Hematopoietic multipotent progenitor cell (in vitro differentiated cells): ENCODE data around the gene STRAP. TPM values are rescaled to one million over a fixed set of nuclear protein-coding genes. Genes with fewer than 3 reads are reported as not detected.

ENCODE experiments used
- DNase-seq, 3 donors: peaks; one replicate each; pipeline ENCODE4 v3.0.0-alpha.2; 2011 to 2015; ENCODE audit warnings: low read depth in 2 of 3, low spot score in 2 of 3
- total RNA-seq: library from RNA; depleted of rRNA; stranded (reverse); fragments of >200 nt; gene quantifications from one replicate; pipeline ENCODE4 v1.2.3, GENCODE V29; 2012

The STRAP gene
- total RNA-seq: 29.6 TPM

DNA sequence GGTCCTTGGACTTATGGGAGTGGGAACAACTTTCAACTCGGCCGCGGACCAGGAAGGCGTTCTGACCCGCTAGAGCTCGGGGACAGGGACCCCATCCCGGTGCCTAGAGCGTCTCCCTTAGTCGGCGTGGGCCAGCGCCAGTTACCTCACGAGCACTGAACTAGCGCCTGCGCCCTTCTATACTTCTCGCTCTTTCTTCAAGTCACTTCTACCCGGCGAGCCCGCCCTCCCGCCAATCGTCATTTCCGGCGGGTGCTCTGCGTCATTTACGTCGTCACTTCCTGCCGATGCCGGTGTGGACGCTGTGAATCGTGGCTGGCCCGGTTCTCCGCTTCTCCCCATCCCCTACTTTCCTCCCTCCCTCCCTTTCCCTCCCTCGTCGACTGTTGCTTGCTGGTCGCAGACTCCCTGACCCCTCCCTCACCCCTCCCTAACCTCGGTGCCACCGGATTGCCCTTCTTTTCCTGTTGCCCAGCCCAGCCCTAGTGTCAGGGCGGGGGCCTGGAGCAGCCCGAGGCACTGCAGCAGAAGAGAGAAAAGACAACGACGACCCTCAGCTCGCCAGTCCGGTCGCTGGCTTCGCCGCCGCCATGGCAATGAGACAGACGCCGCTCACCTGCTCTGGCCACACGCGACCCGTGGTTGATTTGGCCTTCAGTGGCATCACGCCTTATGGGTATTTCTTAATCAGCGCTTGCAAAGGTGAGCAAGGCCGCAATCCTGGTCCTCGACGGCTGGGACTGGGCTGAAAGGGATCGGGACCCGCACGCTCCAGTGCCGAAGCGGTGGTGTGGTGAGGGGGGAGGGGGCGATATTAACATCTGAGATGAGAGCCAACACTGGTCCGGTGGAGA lies at the start of gene STRAP:
Gene STRAP, plus strand, starts transcription at position 270 of the 854 bp plus-strand sequence. Its CDS starts 321 bp downstream, at position 591.
- peak; percentile 94 to 98 (median 95) for DNase-seq

DNA sequence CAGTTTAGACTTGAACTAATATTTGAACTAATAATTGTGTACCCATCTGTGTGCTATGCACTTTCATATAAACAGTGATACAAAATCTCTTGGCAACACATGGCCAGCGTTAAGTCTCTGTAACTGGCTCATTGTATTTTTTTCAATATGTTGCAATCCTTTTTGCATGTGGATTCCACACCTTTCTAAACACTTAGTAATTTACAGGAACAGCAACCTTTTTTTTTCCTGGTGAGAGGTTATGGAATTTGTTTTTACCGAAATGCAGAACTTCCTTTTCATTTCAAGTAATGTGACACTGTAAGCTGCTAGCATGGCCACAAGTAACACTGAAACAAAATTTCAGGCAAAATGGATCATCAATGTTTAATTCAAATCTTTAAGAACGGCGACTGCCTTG lies 47.6 kb upstream of the STRAP start:
- DNase-seq: no peak

GRCh38 chr12:15837141-15837790 lies 44.9 kb upstream of the STRAP start:
- DNase-seq: no peak

GRCh38 chr12:15839041-15839440 lies 43.1 kb upstream of the STRAP start:
- DNase-seq: no peak

GRCh38 chr12:15839682-15840081 lies 42.5 kb upstream of the STRAP start:
- DNase-seq: no peak

DNA sequence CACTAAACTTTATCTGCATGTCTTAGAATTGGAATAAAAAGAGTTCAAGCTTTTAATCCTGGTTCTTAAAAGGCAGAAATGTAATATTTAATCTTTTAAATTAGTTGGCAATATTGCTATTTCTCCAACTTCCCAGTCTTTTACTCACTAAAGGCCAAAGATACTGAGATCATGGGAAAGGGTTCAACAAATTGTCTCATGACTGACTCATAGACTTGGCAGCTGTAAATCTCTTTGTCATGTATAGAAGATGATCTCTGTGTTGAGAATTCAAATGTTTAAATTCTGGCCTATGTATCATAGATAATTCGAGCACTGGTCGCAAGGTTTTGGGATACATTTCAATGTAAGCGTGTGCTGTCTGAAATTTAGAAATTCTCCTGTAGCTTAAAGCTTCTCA lies 40.1 kb upstream of the STRAP start:
- DNase-seq: no peak

DNA sequence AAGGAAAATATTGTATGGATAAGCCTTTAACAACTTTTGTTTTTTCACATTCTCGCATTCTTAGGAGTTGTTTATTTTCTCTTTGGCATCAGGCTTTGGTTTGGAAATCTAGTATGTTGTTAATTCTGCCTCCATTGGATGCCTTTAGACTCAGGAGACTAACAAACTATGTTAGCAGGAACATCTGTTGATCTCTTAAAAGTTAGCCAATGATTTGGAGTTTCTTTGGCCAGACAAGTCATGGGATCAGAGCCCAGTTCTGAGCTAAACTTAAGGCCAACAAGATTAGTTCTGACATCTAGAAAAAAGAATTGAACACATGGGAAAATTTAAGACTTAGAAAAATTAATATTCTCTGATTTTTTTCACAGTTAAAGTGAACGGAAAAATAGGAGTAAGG lies 35.3 kb upstream of the STRAP start:
- DNase-seq: no peak

DNA sequence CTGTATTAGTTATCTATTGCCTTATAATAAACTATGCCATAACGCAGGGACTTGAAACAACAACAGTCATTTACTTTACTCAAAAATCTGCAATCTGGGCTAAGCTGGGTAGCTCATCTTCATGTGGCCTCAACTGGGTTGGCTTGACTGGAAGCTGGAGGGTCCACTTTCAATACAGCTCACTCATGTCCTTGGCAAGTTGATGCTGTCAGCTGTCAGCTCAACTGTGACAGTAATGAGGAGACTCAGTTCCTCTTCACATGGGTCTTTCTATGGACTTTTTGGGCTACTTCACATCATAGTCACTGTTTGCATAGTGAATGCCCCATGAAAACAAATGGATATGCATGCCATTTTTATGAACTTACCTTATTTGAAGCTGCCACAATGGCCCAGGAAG lies 33.6 kb upstream of the STRAP start:
- DNase-seq: no peak

DNA sequence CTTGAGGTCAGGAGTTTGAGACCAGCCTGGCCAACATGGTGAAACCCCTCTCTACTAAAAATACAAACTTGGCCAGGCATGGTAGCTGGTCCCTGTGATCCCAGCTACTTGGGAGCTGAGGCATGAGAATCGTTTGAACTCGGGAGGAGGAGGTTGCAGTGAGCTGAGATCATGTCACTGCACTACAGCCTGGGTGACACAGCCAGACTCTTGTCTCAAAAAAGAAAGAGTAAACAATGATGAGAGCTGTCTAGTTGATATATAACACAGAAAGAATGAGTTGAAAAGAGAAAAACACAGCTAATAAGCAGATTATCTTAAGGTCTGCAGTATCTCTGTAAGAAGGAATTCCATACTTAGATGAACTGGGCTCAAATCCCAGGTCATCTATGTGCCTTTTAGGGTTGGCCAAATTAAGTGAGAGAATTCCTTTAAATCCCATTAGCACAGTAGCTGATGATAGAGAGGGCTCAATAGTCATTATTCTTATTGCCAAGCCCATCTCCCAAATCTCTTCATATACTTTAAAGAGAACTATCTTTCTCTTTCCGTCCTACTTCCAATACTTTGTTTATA lies 31.1 kb upstream of the STRAP start:
- DNase-seq: no peak

DNA sequence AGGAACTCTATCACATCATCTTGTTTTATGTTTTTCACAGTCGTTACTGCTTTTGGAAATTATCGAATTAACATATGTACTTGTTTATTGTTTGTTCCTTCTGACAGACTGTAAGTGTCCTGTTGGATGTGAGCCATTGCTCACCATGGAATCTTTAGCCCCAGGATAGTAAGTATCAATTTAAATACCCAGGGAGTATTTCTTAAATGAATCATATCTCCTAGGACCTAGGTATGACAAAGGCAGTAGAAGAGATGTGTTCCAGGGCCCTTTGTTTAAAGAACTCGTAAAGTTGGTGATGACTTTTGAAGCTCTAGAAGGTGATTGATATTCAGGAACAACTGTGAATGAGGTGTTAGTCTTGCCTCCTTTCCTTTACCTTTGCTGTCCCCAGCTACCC lies 30.3 kb upstream of the STRAP start:
- DNase-seq: no peak

DNA sequence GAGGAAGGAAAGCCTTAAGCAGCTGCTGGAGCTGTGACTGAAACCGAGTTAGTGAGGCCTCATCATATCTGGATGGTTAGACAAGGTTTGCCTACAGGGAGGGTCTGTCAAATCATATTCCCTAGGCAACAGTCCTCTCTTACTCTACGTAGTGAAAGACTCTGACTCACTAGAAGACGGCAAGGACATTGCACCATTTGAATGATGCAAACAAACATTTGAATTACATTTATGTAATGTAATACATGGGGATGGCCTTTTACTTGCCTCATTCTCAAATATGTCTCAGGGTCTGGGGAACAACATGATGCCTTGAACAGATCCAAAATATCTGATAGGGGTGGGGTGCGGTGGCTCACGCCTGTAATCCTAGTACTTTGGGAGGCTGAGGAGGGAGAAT lies 29.8 kb upstream of the STRAP start:
- DNase-seq: no peak

DNA sequence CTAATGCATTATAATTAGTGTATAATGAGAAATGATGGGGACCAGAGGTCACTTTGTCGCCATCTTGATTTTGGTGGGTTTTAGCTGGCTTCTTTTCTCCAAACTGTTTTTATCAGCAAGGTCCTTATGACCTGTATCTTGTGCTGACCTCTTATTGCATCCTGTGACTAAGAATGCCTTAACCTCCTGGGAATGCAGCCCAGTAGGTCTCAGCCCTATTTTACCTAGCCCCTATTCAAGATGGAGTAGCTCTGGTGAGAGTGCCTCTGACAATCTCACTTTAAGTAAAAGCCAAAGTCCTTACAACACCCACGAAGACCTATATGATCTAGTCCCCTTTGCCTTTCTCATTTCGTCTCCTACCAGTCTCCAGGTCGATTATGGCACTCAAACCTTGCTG lies 28.3 kb upstream of the STRAP start:
- DNase-seq: no peak

DNA sequence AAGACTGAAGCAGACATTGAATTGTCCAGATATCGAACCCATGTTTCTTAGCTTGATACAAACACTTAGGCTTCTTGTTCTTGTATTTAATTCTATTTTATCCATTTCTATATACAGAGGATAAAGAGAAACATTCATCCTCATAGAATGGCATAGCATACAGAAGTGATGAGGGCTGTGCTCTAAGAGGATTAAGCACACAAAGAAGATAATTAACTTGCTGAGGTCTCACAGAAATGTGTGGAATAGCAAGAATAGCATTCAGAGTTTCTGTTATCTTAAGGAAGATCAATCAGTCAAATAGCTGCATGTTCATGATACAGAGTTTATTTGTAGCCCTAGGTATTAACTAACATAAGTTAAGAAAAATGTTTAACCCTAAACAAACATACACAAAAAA lies 27.3 kb upstream of the STRAP start:
- no peak for DNase-seq

DNA sequence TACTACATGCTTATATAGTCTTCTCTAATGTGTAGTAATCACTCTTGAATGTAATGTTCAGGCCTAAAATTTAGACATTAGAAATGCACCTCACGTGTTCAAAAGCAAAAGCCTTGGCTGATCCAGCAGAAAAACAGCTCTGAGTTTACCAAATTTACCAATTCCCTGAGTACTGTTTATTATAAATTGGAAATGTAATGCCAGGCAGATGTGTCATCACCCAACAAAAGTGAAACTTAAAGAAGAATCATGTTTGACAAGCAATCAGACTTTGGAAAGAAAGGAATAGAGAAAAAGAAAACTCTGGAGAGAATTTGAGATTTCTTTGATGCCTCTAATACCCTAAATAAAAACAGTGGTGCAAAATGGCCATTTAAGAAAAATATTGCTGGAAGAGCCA lies 26.5 kb upstream of the STRAP start:
- DNase-seq: no peak

DNA sequence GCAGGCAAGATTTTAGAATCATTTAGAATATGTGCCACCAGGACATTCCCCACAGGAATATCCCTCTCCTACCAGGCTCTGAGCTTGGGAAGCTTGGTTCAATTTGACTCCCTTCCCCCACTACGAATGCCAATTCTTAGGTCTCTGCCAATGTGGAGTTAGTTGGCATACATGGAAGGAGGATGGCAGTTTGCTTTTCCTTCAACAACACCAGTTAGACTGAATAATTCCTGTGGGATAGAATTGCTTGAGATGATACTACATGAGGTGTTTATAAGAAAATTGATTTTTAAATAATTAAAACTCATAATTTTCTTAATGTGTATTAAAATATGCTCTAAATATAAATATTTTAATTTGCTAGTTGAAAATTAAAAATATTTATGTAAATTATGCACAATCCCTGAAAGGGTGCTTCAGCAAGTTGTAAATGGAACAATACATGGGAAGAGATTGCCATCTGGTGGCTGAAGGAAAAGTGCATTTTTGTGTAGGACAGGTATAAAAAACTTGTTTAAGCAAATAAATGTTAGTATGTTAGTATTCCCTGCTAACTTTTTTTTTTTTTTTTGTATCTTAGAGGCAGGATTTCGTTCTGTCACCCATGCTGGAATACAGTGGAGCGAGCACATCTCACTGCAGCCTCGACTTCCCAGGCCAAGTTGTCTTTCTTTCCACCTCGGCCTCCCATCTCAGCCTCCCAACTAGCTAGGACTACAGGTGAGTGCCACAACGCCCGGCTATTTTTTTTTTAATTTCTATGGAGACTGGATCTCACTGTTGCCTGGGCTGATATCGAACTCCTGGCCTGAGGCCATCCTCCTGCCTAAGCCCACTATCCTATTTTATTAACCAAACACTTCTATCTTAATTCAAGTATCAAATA lies 25.8 kb upstream of the STRAP start:
- DNase-seq: peak; percentile 35 to 81 (median 60)

DNA sequence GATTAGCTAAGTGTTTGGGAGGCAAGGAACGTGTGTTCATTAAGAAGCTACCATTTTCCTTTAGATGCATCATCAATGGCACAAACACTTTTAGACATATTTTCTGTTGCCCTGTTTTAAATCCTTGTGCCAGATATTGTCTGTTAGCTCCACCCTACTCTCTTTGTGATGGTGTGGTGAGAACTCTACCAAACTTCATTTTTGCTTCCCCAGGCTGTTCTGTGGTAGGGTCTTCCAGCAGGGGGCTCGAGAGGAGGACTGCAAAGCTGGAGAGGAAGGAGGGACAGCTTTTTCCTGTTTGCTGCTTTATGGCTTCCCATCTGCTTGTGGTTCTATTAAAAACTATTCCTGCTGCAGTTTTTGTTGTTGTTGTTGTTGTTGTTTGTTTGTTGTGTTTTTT lies 23.8 kb upstream of the STRAP start:
- DNase-seq: peak in 2 of 3 donors; percentile 25 to 53

- DNase-seq: no peak
These were observed 23.1 kb upstream of the STRAP start for GRCh38 chr12:15859116-15859515.

GRCh38 chr12:15861404-15861803 lies 20.8 kb upstream of the STRAP start:
- DNase-seq: no peak

DNA sequence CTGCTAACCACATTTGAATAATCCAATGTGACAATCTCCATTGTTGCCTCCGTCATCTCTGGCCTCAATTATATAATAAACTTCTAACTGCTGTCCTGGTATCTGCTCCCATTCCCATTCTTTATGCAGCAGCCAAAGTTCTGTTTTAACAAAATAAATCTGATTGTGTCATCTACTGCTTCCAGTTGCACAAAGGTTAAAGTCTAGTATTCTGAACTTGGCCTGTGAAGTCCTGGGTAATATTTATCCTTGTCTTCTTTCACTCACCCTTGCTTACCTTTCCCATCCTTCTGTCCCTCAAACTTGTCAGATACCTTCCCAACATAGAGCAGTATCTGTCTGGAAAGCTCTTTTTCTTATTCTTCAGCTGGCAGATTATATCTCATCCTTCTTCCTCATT lies 19.3 kb upstream of the STRAP start:
- no peak for DNase-seq

DNA sequence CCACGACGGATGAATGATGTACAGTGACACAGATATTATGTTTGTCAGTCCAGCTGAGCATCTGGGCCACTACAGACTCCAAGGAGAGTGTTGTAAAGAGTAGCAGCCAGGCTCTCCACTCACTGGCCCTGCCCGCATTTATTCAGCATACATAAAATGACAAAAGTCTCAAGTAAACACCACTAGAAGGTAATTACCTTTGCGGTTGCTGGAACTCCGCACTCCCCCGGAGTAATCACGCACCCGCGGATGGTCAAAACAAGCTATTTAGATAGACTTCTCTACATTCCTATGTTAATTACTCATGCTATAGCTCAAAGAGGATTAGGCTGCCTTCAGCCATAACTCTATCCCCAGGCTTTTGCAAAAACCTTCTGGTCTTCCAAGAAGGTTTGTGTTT lies 18.8 kb upstream of the STRAP start:
- DNase-seq: no peak

DNA sequence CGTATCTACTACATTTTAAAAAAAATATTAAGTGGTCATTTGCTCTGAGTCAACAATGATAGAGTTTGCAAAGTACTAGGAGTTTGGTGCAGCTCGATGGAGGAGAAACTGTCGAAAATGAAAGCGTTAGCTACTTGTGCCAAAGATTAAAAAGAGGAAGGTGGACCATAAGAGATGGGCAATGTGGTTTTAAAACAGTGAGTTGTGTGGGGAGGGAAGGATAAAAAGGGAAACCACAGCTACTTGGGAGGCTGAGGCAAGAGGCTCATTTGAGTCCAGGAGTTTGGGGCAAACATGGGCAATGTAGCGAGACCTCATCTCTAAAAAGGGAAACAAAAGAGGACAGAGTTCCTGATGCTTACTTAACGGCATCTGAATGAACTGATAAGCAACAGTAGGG lies 18.2 kb upstream of the STRAP start:
- DNase-seq: peak in 2 of 3 donors; percentile 58 to 89
